GM18511 (cell line): Measurements from ENCODE around the gene RAD54L.

Source experiments
- ATAC-seq: cut with Tn5 transposase; IDR thresholded peaks from one replicate; pipeline ENCODE4 v1.9.1; 2021; ENCODE audit warnings: mild to moderate bottlenecking, moderate library complexity; ENCODE audit not compliant: unreplicated experiment

The RAD54L gene

GRCh38 chr1:46284597-46285564 lies 37.3 kb downstream of the RAD54L start:
- ATAC-seq = no peak

GRCh38 chr1:46285730-46286477 lies 38.3 kb downstream of the RAD54L start:
- ATAC-seq = no peak

DNA sequence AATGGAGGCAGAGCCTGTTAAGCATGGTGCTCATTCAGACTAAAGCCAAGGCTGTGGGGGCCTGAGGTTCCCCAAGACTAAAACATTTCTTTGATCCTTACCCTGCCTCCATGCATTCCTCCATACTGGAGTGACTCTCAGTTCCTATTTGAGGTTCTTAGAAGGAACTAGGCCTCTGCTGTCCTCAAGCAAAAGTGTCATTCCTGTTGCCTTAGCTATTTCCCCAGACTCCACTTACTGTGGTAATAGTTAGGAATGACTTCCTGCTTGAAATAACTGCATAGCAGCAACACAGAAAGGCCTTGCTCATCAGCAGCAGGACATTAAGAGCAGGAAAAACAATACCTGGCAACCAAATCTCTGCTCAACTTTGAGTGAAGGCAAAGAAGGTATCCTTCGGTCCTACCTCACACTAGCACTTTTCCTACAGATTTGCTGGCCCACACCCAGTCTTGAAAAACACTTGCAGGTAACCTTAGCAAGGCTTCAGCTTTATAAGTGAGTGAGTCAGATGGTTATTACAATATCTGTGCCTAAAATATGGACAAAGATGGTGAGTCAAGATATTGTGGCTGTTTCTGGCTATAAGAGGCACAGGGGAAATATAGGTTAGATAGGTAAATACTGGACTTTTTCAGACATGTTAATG lies 41.0 kb downstream of the RAD54L start:
- ATAC-seq = no peak

DNA sequence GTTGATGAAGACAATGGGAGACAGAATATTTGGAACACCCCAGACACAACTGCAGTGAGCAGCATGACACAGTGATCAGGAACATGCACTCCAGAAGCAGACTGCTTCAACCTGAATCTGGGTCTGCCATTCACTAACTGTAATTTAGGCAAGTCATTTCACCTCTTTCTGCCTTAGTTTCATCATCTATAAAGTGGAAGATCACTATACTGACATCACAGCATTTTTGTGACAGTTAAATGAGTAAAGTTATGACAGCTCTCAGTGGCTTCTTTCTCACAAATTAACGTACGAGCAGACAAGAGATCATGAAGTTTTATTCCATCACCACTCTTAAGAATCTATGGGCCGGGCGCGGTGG lies 41.6 kb downstream of the RAD54L start:
- ATAC-seq = no peak

GRCh38 chr1:46289976-46290375 lies 42.4 kb downstream of the RAD54L start:
- ATAC-seq = no peak

DNA sequence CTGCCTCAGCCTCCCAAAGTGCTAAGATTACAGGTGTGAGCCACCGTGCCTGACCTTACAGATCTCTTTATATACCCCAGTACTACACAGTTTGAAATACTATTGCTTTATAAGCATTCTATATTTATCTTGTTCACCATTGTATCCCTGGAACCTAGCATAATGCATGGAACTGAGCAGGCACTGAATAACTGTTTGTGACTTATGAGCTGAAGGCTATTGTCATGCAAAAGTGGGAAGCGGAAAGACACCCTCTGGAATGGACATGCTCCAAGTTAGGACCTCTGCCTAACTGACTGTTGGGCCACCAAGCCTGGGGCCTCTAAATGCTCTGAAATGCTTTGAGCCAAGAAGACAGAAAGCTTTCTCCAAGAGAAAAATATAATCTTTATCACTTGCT lies 47.7 kb downstream of the RAD54L start:
- ATAC-seq = no peak

GRCh38 chr1:46298387-46298786 lies 50.8 kb downstream of the RAD54L start:
- no peak for ATAC-seq

DNA sequence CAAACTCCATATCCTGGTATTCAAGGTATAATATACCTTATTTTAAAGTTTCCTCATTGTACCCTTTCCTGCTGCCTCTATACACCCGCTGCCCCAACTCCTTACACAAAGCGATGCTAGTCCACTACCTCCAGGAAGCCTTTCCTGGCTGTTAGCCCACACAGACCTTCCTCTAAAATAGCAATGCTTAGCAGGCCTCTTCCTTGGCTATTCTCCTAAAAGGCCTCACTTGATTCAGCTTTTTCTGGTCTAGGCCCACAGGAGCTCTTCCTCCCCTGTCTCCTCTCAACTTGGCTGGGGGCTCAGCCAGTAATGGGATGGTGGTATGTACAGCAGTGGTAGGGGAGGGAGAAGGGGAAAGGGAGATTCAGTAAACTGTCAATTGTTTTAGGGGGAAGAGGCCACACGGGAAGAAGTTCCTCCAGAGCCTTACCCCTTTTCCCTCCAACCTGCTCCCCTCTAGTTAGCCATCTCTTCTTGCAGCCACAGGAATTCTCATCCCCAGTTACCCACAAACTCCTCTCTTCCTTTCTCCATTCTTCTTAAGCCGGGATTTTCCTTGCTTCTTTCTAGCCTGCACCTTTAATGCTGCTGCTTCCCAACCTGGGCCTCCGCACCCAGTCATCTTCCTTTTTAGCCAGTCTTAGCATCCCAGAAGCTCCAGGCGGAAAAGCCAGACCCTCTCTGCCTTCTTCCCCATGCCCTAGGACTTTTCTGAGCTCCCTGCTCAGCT lies 53.3 kb downstream of the RAD54L start:
- no peak for ATAC-seq

DNA sequence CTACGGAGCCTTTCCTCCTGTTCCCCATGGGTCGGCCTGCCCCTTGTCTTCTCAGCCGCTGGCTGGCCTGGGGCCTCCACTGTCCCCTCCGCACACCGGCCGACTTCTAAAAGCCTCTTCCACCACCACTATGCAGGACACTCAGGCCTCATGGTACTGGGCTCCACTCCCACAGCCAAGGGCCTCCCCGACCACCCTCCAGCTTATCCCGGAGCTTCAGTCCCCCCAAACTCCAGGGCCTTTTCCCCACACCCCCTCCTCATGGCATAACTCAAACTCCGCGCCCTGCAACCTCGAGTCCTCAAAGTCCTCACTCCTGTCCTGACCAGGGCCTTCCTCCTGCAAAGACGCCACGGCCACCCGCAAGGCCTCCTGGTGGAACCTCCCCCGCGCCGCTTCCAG lies 53.8 kb downstream of the RAD54L start:
- no peak for ATAC-seq

- ATAC-seq = peak; percentile 33
Measured at GRCh38 chr1:46301808-46302640, 54.5 kb downstream of the RAD54L start.

GRCh38 chr1:46302641-46303037 lies 55.1 kb downstream of the RAD54L start:
- peak; percentile 4 for ATAC-seq

DNA sequence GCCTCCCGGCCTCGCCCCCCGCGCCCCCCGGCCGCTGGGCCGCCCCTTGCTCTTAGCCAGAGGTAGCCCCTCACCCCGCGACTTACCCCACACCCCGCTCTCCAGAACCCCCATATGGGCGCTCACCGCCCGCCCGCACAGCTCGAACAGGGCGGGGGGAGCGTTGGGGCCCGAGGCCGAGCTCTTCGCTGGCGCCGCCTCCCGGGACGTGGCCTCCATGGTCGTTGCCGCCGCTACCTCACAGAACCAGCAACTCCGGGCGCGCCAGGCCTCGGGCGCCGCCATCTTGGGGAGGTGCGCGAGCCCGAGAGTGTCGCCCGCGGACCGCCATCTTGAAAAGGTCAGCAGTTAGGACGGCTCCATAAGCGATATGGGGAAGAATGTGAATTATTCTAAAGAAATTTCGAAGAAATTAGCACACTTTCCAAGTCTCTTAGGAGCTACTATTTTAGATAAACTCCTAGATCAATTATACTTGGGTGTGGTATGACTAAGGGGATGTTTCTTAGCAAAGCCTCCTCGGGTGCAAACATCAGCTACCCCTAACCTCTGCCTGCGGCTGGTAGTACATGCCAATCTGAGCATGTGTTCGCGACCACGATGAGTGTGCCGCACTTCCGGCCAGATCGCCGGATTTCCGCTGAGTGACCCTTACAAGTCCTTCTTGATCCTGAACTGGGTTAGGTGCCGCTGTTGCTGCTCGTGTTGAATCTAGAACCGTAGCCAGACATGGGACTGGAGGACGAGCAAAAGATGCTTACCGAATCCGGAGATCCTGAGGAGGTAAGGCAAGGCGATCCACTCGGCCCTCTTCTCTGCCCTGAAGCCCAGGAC lies 55.7 kb downstream of the RAD54L start, which contains the start of the genes LRRC41 and UQCRH:
Gene LRRC41 (minus strand): TSS at position 579 of the 834 bp plus-strand sequence. CDS start 294 bp downstream, at position 285.
Gene UQCRH (plus strand): TSS at position 661 of the 834 bp plus-strand sequence. CDS start 69 bp downstream, at position 730.
- ATAC-seq = peak; percentile 79

DNA sequence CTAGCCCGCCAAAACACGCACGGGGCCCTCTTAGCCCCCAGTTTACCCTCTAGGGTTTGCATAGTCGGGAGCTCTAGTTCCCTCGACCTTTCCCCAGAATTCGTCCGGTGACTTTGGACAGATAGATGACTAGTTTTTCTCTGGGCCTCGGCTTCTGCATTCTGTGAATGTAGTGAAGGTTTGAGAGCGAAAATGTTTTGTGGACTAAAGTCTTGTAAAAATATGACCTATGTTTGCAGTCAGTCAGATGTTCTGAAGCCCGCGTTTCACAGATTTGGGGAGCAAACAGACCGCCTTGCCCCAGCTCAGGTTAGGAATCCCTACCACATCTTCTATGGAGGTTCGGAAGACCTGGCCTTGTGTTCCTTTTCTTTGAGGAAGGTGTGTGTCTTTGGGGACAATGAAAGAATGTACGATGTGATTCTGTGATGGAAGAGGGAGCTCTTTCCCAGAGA lies 56.3 kb downstream of the RAD54L start:
- ATAC-seq = no peak

DNA sequence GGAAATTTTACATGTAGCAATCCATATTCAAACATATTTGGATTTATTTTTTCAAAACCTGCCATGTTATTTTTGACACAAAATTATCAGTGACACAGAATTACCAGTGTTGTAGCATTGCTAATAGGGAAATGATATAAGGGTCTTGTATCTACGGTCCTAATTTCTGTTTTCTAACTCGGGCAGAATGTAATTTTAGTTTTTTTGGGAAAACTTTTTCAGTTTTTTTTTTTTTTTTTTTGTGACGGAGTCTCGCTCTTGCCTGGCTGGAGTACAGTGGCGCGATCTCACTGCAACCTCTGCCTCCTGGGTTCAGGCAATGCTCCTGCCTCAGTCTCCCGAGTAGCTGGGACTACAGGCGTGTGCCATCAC lies 58.6 kb downstream of the RAD54L start:
- no peak for ATAC-seq

GRCh38 chr1:46309401-46310159 lies 62.0 kb downstream of the RAD54L start:
- ATAC-seq = no peak

GRCh38 chr1:46310321-46310720 lies 62.8 kb downstream of the RAD54L start:
- no peak for ATAC-seq

DNA sequence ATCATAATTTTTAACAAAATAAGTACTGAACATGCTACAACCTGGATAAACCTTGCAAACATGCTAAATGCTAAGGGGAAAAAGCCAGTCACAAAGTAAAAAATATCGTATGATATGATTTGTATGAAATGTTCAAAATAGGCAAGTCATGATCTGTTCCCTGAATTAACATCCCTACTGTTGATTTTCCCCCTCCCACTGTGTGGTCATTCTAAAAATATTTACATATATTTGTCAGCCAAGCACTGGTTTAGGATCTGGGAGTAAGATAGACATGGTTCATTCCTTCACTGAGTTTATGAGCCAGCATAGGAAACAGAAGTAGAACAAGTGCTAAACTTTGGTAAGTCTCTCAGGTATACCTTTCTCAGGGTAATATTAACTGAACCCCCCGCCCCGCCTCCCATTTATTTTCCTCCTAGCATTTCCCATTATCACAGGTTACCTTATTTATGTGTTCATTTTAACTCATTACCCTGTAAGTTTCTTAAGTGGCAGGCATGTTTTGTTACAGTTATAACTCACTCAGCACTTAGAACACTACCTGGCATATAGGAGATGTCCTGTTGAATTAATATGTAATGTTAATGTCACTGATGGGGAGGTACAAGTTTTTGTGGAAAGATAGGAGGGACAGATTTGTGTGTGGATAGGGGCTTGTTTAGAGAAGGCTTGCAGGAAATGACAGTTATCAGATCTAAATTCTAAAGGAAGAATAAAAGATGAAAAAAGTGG lies 68.3 kb downstream of the RAD54L start:
- no peak for ATAC-seq
